Tracheal epithelial cell (primary cell): ENCODE results near the gene GAGE12J. TPM values are rescaled to one million over a fixed set of nuclear protein-coding genes. Genes with fewer than 3 reads are reported as not detected.

ENCODE experiments used
- total RNA-seq: library from RNA; depleted of rRNA; stranded (reverse); fragments of >200 nt; gene quantifications from 2 replicates; pipeline ENCODE4 v1.2.1, GENCODE V29; 2014

The GAGE12J gene, protein sequence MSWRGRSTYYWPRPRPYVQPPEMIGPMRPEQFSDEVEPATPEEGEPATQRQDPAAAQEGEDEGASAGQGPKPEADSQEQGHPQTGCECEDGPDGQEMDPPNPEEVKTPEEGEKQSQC
- not detected in 2 replicates for total RNA-seq

DNA sequence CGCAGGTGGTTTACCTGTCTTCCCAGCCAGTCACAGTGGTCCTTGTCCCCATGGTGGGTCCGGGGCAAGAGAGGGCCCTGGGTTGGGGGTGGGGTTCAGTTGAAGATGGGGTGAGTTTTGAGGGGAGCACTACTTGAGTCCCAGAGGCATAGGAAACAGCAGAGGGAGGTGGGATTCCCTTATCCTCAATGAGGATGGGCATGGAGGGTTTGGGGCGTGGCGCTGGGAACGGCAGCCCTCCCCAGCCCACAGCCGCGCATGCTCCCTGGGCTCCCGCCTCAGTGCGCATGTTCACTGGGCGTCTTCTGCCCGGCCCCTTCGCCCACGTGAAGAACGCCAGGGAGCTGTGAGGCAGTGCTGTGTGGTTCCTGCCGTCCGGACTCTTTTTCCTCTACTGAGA lies at the start of gene GAGE12J:
GAGE12J (plus strand) TSS at position 301 of the 400 bp plus-strand sequence. CDS start 1,157 bp downstream, outside the sequence.

DNA sequence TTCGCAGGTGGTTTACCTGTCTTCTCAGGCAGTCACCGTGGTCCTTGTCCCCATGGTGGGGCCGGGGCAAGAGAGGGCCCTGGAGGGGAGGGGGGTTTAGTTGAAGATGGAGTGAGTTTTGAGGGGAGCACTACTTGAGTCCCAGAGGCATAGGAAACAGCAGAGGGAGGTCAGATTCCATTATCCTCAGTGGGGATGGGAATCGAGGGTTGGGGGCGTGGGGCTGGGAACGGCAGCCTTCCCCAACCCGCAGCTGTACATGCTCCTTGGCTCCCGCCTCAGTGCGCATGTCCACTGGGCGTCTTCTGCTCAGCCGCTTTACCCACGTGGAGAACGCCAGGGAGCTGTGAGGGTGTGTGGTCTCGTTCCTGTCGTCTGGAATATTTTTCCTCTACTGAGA lies 18.5 kb upstream of the GAGE12J start, which contains the start of gene GAGE10:
GAGE10 (plus strand) TSS at position 301 of the 400 bp plus-strand sequence. CDS start 1,214 bp downstream, outside the sequence.

GRCh38 chrX:49331282-49331681 lies 9.4 kb downstream of the GAGE12J start, which contains the start of gene GAGE13:
Gene GAGE13, plus strand, starts transcription at chrX:49331582. Its CDS starts 1,156 bp downstream, at chrX:49332738.

Other genes with a start within 250 kb of the GAGE12J start
- gene PRAF2, start 248.0 kb upstream of the GAGE12J start, total RNA-seq: 4.6 and 4.9 TPM in 2 replicates
- gene WDR45, start 242.2 kb upstream of the GAGE12J start, total RNA-seq: 33.0 and 37.4 TPM in 2 replicates
- 17.1 and 22.2 TPM in 2 replicates for gene GPKOW, start 198.3 kb upstream of the GAGE12J start, total RNA-seq
- gene MAGIX, start 159.3 kb upstream of the GAGE12J start, total RNA-seq: 3.0 and 4.1 TPM in 2 replicates
- 14.7 and 24.3 TPM in 2 replicates for gene PLP2, start 150.1 kb upstream of the GAGE12J start, total RNA-seq
- gene PRICKLE3, start 135.7 kb upstream of the GAGE12J start, total RNA-seq: 16.4 and 28.1 TPM in 2 replicates
- gene SYP, start 121.8 kb upstream of the GAGE12J start, total RNA-seq: not detected in 2 replicates
- gene CACNA1F, start 88.7 kb upstream of the GAGE12J start, total RNA-seq: 0.21 TPM in 1 of 2 replicates, not detected in the other
- 12.4 and 16.1 TPM in 2 replicates for gene CCDC22, start 86.6 kb upstream of the GAGE12J start, total RNA-seq
- under 0.01 TPM in 1 of 2 replicates, not detected in the other for gene FOXP3, start 57.3 kb upstream of the GAGE12J start, total RNA-seq
- 3.2 and 5.5 TPM in 2 replicates for gene PPP1R3F, start 52.2 kb upstream of the GAGE12J start, total RNA-seq
- gene GAGE10, start 18.4 kb upstream of the GAGE12J start, total RNA-seq: not detected in 2 replicates
- not detected in 2 replicates for gene GAGE13, start 9.5 kb downstream of the GAGE12J start, total RNA-seq
- gene GAGE12C, start 210.1 kb downstream of the GAGE12J start, total RNA-seq: not detected in 2 replicates
- not detected in 2 replicates for gene GAGE12D, start 219.7 kb downstream of the GAGE12J start, total RNA-seq
- gene GAGE12E, start 229.3 kb downstream of the GAGE12J start, total RNA-seq: not detected in 2 replicates
- gene GAGE12F, start 238.8 kb downstream of the GAGE12J start, total RNA-seq: not detected in 2 replicates
- gene GAGE12G, start 248.4 kb downstream of the GAGE12J start, total RNA-seq: not detected in 2 replicates